GM06990 (cell line): ENCODE results near the gene ZMAT5.

ENCODE experiments used
- DNase-seq: peaks from one replicate; pipeline ENCODE4 v3.0.0-alpha.2; 2011; ENCODE audit not compliant: insufficient read length; ENCODE audit errors: extremely low read depth
- H3K27me3 ChIP-seq: replicated peaks from 2 replicates; pipeline ENCODE4 v1.6.0; 2011; ENCODE audit warnings: low read length; ENCODE audit not compliant: control insufficient read depth, insufficient read depth
- H3K36me3 ChIP-seq: 2 replicates; pipeline ENCODE4 v1.5.1; 2011; ENCODE audit warnings: low read length; ENCODE audit not compliant: control insufficient read depth, insufficient read depth
- H3K4me3 ChIP-seq: replicated peaks from 2 replicates; pipeline ENCODE4 v1.5.1; 2011; ENCODE audit warnings: low read depth, mild to moderate bottlenecking, control low read depth, low read length
- CTCF ChIP-seq: IDR thresholded peaks from 2 replicates; pipeline ENCODE4 v1.5.1; 2011; ENCODE audit warnings: low read length, control low read depth, mild to moderate bottlenecking, inconsistent platforms; ENCODE audit not compliant: insufficient read depth, poor library complexity, severe bottlenecking

The ZMAT5 gene

GRCh38 chr22:29780220-29780619 is 13.4 kb upstream of the ZMAT5 start:
- H3K36me3 ChIP-seq, result no peaks in the 10 kb centered on the region
- no peak for TF ChIP-seq CTCF
- H3K27me3 ChIP-seq, result no peaks in the 10 kb centered on the region
- no peak overlapping the region for H3K4me3 ChIP-seq
- DNase-seq, result no peak

- Histone ChIP-seq H3K4me3 (no peak overlapping the region), H3K27me3 (no peaks in the 10 kb centered on the region), H3K36me3 (peaks cover 5% of the 10 kb centered on the region)
- no peak for DNase-seq
- no peak for TF ChIP-seq CTCF
Observed at GRCh38 chr22:29773233-29773632, 6.4 kb upstream of the ZMAT5 start.

GRCh38 chr22:29772170-29772641 is 5.4 kb upstream of the ZMAT5 start:
- no peaks in the 10 kb centered on the region for H3K27me3 ChIP-seq
- no peak overlapping the region for H3K4me3 ChIP-seq
- TF ChIP-seq CTCF, result peak; percentile 33
- DNase-seq, result no peak
- peaks cover 5% of the 10 kb centered on the region for H3K36me3 ChIP-seq

- no peak for DNase-seq
- Histone ChIP-seq H3K36me3 (peaks cover 5% of the 10 kb centered on the region), H3K4me3 (no peak overlapping the region), H3K27me3 (no peaks in the 10 kb centered on the region)
- TF ChIP-seq CTCF, result no peak
Observed at GRCh38 chr22:29769723-29770321, 3.0 kb upstream of the ZMAT5 start.

GRCh38 chr22:29768052-29768693 is 1.4 kb upstream of the ZMAT5 start:
- no peak for DNase-seq
- peaks cover 5% of the 10 kb centered on the region for H3K36me3 ChIP-seq
- H3K27me3 ChIP-seq, result no peaks in the 10 kb centered on the region
- peak overlapping the region; percentile 100 for H3K4me3 ChIP-seq
- TF ChIP-seq CTCF, result no peak
